GM12878 (cell line): Measurements from ENCODE around the gene NELFB. TPM values are rescaled to one million over a fixed set of nuclear protein-coding genes. Genes with fewer than 3 reads are reported as not detected.

Source experiments
- ATAC-seq: fragments of 200-7000 bp; cut with Tn5 transposase; 3 replicates; pipeline ENCODE4 v1.9.1; 2020; ENCODE audit warnings: mild to moderate bottlenecking, moderate library complexity
- BruUV-seq: library from RNA; stranded (reverse); fragments of 400-500 nt; replicated peaks from 2 replicates; lab custom pipeline; 2021; lab: Mats Ljungman, UMichigan
- CTCF ChIA-PET: fragments of 300-600 bp; sonication (Branson Sonifier 250); formaldehyde crosslinking; extraction: SDS; loops from one replicate; lab custom pipeline; 2021; ENCODE audit warnings: inconsistent platforms; lab: Yijun Ruan, JAX
- POLR2A ChIA-PET: fragments of 350-600 bp; formaldehyde crosslinking; extraction: SDS; loops from one replicate; lab custom pipeline; 2021; ENCODE audit warnings: inconsistent platforms; lab: Charles Lee
- RAD21 ChIA-PET: fragments of 300-600 bp; sonication (Branson Sonifier 250); formaldehyde crosslinking; loops from one replicate; lab custom pipeline; 2023; ENCODE audit warnings: antibody characterized with exemption; ENCODE audit not compliant: unreplicated experiment; lab: Charles Lee
- SMC1A ChIA-PET: fragments of 300-600 bp; sonication (Branson Sonifier 250); formaldehyde crosslinking; loops from one replicate; lab custom pipeline; 2023; ENCODE audit not compliant: unreplicated experiment, uncharacterized antibody; lab: Charles Lee
- DNase-seq: peaks from one replicate; pipeline ENCODE4 v3.0.0-alpha.2; 2011; ENCODE audit warnings: low read depth, low spot score
- FAIRE-seq: peaks from 3 replicates; lab custom pipeline; 2011; peaks lifted over from hg19 to GRCh38; lab: Jason Lieb, UNC
- H2AFZ ChIP-seq: 2 replicates; pipeline ENCODE4 v1.6.0; 2011; ENCODE audit warnings: low read depth, low read length, control low read depth; ENCODE audit not compliant: control insufficient read depth
- H3K27ac ChIP-seq: 2 replicates; pipeline ENCODE4 v1.5.1; 2011; ENCODE audit warnings: control low read depth; ENCODE audit not compliant: control insufficient read depth, insufficient read depth
- H3K27me3 ChIP-seq, 2 experiments: replicated peaks in 1 of 2; 2 replicates each; pipeline versions ENCODE4 v1.6.0 to v1.6.1; 2011; ENCODE audit warnings: low read length in 1 of 2; ENCODE audit not compliant: control insufficient read depth in 2 of 2, insufficient read depth in 2 of 2
- H3K36me3 ChIP-seq, 2 experiments: 2 replicates each; pipeline ENCODE4 v1.5.1; 2011; ENCODE audit warnings: low read length in 1 of 2; ENCODE audit not compliant: control insufficient read depth in 2 of 2, insufficient read depth in 2 of 2
- H3K4me1 ChIP-seq: 2 replicates; pipeline ENCODE4 v1.6.1; 2011; ENCODE audit warnings: mild to moderate bottlenecking, low read length, moderate library complexity, mixed read lengths; ENCODE audit not compliant: control insufficient read depth, insufficient read depth
- H3K4me2 ChIP-seq: 2 replicates; pipeline ENCODE4 v1.6.0; 2011; ENCODE audit warnings: control low read depth; ENCODE audit not compliant: control insufficient read depth, insufficient read depth
- H3K4me3 ChIP-seq: fragments of 200-600 bp; sonication (generic); 2 replicates; pipeline ENCODE4 v1.5.1; 2016
- H3K79me2 ChIP-seq: 2 replicates; pipeline ENCODE4 v1.6.0; 2011; ENCODE audit warnings: low read length; ENCODE audit not compliant: control insufficient read depth, insufficient read depth
- H3K9ac ChIP-seq: 2 replicates; pipeline ENCODE4 v1.8.0; 2011; ENCODE audit warnings: low read length, control low read depth, mixed read lengths; ENCODE audit not compliant: control insufficient read depth, insufficient read depth
- H3K9me3 ChIP-seq: replicated peaks from 3 replicates; pipeline ENCODE4 v1.5.1; 2011; ENCODE audit warnings: mild to moderate bottlenecking, low read length; ENCODE audit not compliant: control insufficient read depth, insufficient read depth
- H4K20me1 ChIP-seq: 2 replicates; pipeline ENCODE4 v1.6.0; 2011; ENCODE audit not compliant: control insufficient read depth, insufficient read depth
- BCL3 ChIP-seq: IDR thresholded peaks from 2 replicates; pipeline ENCODE4 v1.6.1; 2011; ENCODE audit warnings: borderline replicate concordance, low read depth, mild to moderate bottlenecking, moderate library complexity, low read length; ENCODE audit not compliant: insufficient read depth, poor library complexity, severe bottlenecking
- GATAD2B ChIP-seq: fragments of 450-650 bp; conservative IDR thresholded peaks from 2 replicates; pipeline ENCODE4 v1.6.1; 2017; ENCODE audit warnings: low read depth, mild to moderate bottlenecking, moderate library complexity
- HSF1 ChIP-seq: fragments of 150-350 bp; IDR thresholded peaks from 2 replicates; pipeline ENCODE4 v1.6.1; 2014; ENCODE audit warnings: mild to moderate bottlenecking, low read depth, low read length
- MAX ChIP-seq: IDR thresholded peaks from 2 replicates; pipeline ENCODE4 v1.6.1; 2012; ENCODE audit warnings: low read depth, low read length, improper control_type of control experiment
- MEF2B ChIP-seq: fragments of 450-650 bp; IDR thresholded peaks from 2 replicates; pipeline ENCODE4 v1.6.1; 2018; ENCODE audit warnings: mild to moderate bottlenecking, moderate library complexity; ENCODE audit not compliant: partially characterized antibody, poor library complexity, severe bottlenecking
- PRDM15 ChIP-seq: fragments of 450-650 bp; formaldehyde crosslinking; IDR thresholded peaks from 2 replicates; pipeline ENCODE4 v1.4.0; 2020; ENCODE audit warnings: mild to moderate bottlenecking, moderate library complexity
- SP1 ChIP-seq: IDR thresholded peaks from one replicate; pipeline ENCODE4 v1.6.1; 2011; ENCODE audit warnings: low read depth, low read length
- SRF ChIP-seq, 2 experiments: IDR thresholded peaks; 2 replicates each; pipeline ENCODE4 v1.6.1; 2011; ENCODE audit warnings: low read depth in 2 of 2, low read length in 2 of 2, mild to moderate bottlenecking in 1 of 2, moderate library complexity in 1 of 2
- WGBS: methylation state at CpG from one replicate; pipeline ENCODE4 v1.1.6; 2016; ENCODE audit warnings: low lambda C conversion rate; ENCODE audit not compliant: insufficient replicate concordance, insufficient coverage; ENCODE audit errors: missing lambda C conversion rate; 5-methylcytosine and 5-hydroxymethylcytosine counted together
- in situ Hi-C: fragments of 300-500 bp; cut with MboI; formaldehyde crosslinking; loops from 9 replicates; pipeline ENCODE4 v1.14.3; 2018; ENCODE audit warnings: mixed read lengths
- intact Hi-C: fragments of 100-400 bp; cut with micrococcal nuclease; formaldehyde crosslinking; loops from one replicate; pipeline ENCODE4 v1.14.2; 2022; ENCODE audit not compliant: unreplicated experiment
- polyA plus RNA-seq, 11 experiments: library from polyadenylated mRNA; depleted of rRNA in 4 of 11; unstranded in 6 of 11; stranded (reverse) in 5 of 11; fragments of >200 nt; fragmentation: Nextera tagmentation in 4 of 11; fragmentation: Illumina TruSeq in 1 of 11; extraction: Ambion mirVana in 4 of 11; extraction: Trizol in 1 of 11; gene quantifications; 1 replicate in 1 of 11; 2 replicates in 10 of 11; pipeline versions ENCODE4 v1.2.1 to v1.2.3, GENCODE V29; 2011 to 2016; ENCODE audit warnings: inconsistent platforms in 2 of 11, missing spikeins in 2 of 11, low read depth in 1 of 11
- total RNA-seq, 4 experiments: library from RNA; depleted of rRNA in 3 of 4; stranded (reverse); fragments of >200 nt in 3 of 4; fragmentation: Illumina TruSeq in 1 of 4; extraction: Trizol in 1 of 4; gene quantifications; 2 replicates each; pipeline versions ENCODE4 v1.2.1 to v1.2.3, GENCODE V29; 2013 to 2021

Gene NELFB
- total and polyA plus RNA-seq, 10 of the 15 experiments (the other 5 are each of a cell fraction or from before 2014, with no cell fraction given): 0.19 to 63.4 (median 30.9) TPM

GRCh38 chr9:137315581-137316011, 60.5 kb downstream of the NELFB start (continued):
- no peak for TF ChIP-seq HSF1

GRCh38 chr9:137316012-137316981, 61.2 kb downstream of the NELFB start:
- peaks cover 5% of the 10 kb centered on the region for H3K4me1 ChIP-seq
- no peaks in the 10 kb centered on the region for H3K9me3 ChIP-seq
- ChIA-PET RAD21 (interaction anchor here (1.0 to 3.5 kb wide), 2 partner anchors 15 to 40 kb away, joined by 3 to 20 read pairs; partner anchors contain the start of gene NRARP), CTCF (interaction anchor here (0.6 to 1.6 kb wide), 4 partner anchors 13 to 86 kb away, joined by 3 to 9 read pairs (median 3); partner anchors contain the start of gene NRARP), SMC1A (interaction anchor here (1.4 to 1.8 kb wide), 2 partner anchors 14 to 30 kb away, joined by 3 to 8 read pairs; partner anchors contain the start of gene NRARP), POLR2A (interaction anchor here (0.5 to 2.2 kb wide), 9 partner anchors 8 to 197 kb away, joined by 3 to 19 read pairs (median 4); partner anchors contain the start of genes NRARP and TUBB4B)
- H3K9ac ChIP-seq: peak overlapping the region; percentile 72
- H3K4me3 ChIP-seq: peak overlapping the region; percentile 50; the same call in 1 of the 2 replicates
- peak overlapping the region; percentile 45 for H2AFZ ChIP-seq
- ATAC-seq (peak; percentile 80), DNase-seq (no peak), FAIRE-seq (no peak)
- H3K27me3 ChIP-seq: no peaks in the 10 kb centered on the region
- BruUV-seq: no TSS peak
- intact Hi-C loops (no loop called here), in situ Hi-C loops (no loop called here)
- no peaks in the 10 kb centered on the region for H3K79me2 ChIP-seq
- no peaks in the 10 kb centered on the region for H3K36me3 ChIP-seq
- peak overlapping the region; percentile 83; the same call in 1 of the 2 replicates for H3K4me2 ChIP-seq
- H4K20me1 ChIP-seq: no peaks in the 10 kb centered on the region
- WGBS: 4% methylated on average over 34 of the region's 83 CpGs
- H3K27ac ChIP-seq: peak overlapping the region; percentile 72
- peak; percentile 43 for TF ChIP-seq SP1
- TF ChIP-seq MEF2B: peak; percentile 40
- TF ChIP-seq BCL3: peak; percentile 88
- no peak for TF ChIP-seq PRDM15 (CRISPR knock-in tag)
- no peak for TF ChIP-seq SRF (IDR thresholded peaks at IDR 0.05; ENCODE audit: low read depth in 2 of 2, low read length in 2 of 2)
- peak; percentile 100 for TF ChIP-seq GATAD2B
- TF ChIP-seq MAX: no peak
